ENCODE data around the gene ZBTB7B.
A peak's percentile ranks its signal among the peaks of the same experiment; 100 is the strongest.

The ZBTB7B gene

DNA sequence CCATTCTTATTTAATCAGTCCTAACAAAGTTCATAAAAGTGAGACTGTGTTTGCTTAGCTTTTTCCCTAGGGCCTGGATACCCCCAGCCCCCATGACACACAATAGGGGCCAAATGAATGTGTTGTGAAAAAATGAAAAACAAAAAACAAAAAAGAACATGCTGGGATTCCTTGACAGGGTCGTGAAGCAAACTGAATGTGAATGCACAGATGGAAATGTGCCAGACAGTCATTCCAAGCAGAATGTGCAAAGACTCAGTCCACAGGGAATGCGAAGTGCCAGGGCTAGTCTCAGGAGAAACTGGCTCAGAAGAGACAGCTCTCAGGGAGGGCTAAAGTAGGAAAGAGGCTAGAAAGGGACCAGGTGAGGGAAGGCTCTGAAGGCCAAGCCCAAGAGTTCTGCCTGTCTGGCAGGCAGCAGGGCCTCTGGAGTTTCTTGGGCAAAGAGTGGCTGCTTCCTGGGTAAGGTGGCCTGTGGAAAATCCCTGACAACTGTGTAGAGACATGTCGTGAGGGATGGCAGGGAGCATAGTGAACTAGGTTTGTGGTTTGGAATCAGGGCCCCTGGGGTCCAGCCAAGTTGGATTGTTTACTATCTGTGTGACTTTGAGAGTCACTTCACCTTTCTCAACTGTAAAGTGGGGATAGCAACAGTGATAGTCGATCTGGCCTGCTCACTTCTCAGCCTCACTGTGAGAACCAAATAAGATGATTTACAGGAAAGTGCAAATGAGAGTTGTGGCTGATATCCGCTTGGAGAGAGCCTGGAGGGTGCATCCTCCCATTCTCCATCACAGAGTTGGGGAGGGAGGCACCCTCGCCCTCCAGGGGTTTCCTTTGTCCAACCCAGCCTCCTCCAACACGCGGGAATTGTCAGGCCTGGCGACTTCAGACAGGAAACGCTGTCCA is 47.3 kb downstream of the ZBTB7B start:
- DNase-seq (ENCODE audit: low read depth, low spot score) = no peak
- H3K27ac ChIP-seq = peak overlapping the region; percentile 74

DNA sequence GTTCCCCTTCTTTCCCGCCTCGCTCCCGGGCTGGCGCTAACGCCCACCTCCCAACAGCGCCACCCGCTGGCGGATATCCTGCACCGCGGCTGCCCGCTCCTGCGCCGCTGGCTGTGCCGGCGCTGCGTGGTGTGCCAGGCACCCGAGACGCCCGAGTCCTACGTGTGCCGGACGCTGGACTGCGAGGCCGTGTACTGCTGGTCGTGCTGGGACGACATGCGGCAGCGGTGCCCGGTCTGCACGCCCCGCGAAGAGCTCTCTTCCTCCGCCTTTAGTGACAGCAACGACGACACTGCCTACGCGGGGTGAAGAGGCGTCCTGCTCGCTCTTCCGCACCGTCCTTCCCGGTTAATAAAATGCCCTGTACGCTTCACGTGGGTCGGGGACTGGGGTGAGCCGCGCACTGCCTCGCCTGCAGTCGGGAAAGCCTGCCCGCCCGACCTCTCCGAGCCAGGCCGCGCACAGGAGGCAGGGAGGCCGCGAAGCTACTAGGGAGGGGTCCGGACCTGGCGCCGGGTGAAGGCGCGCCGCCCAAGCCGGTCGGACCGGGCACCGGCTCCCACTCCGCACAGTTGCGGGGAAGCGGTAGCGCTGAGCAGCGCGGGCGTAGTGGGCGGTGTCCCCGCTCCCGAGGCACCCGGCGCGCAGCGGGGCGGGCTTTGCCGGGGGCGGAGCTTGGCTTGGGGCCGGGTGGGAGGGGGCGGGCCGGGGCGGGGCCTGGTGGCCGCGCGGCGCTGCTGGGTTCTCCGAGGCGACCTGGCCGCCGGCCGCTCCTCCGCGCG is 48.1 kb downstream of the ZBTB7B start, which contains the start of gene ADAM15:
Gene ADAM15 (plus strand): TSS at position 757 of the 782 bp plus-strand sequence. CDS start 71 bp downstream, outside the sequence.
- DNase-seq (ENCODE audit: low read depth, low spot score) = no peak
- H3K27ac ChIP-seq = peak within 1 kb of the TSS; percentile 74

DNA sequence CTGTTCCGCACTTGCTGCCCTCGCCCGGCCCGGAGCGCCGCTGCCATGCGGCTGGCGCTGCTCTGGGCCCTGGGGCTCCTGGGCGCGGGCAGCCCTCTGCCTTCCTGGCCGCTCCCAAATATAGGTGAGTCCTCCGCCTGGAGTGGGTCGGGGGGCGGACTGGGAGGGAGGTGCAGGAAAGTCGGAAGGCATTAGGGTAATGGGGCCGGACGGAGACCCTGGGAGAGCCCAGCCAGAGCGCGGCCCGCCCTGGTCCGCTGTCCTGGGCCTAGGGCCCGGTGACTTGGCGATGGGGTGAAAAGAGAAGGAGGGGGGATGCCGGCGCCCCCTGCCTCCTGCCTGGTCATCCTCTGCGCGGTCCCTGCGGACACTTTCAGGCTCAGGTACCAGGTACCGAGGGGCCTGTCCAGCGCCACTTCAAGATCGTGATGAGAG is 48.8 kb downstream of the ZBTB7B start:
- H3K27ac ChIP-seq = peak overlapping the region; percentile 74
- DNase-seq (ENCODE audit: low read depth, low spot score) = no peak

GRCh38 chr1:155051777-155052398 is 49.3 kb downstream of the ZBTB7B start:
- no peak for DNase-seq (ENCODE audit: low read depth, low spot score)
- H3K27ac ChIP-seq = peak overlapping the region; percentile 74

- peak overlapping the region; percentile 74 for H3K27ac ChIP-seq
- no peak for DNase-seq (ENCODE audit: low read depth, low spot score)
Observed at GRCh38 chr1:155052439-155053395, 50.1 kb downstream of the ZBTB7B start.

- no peak for DNase-seq (ENCODE audit: low read depth, low spot score)
- H3K27ac ChIP-seq = peak overlapping the region; percentile 74
Observed at GRCh38 chr1:155053531-155054105, 51.0 kb downstream of the ZBTB7B start.

- H3K27ac ChIP-seq = no peak overlapping the region
- no peak for DNase-seq (ENCODE audit: low read depth, low spot score)
Observed at GRCh38 chr1:155057104-155057503, 54.5 kb downstream of the ZBTB7B start.

- DNase-seq (ENCODE audit: low read depth, low spot score) = no peak
- H3K27ac ChIP-seq = no peak overlapping the region
Observed at GRCh38 chr1:155057788-155058211, 55.2 kb downstream of the ZBTB7B start.

GRCh38 chr1:155060736-155061135 is 58.1 kb downstream of the ZBTB7B start:
- no peak overlapping the region for H3K27ac ChIP-seq
- no peak for DNase-seq (ENCODE audit: low read depth, low spot score)

GRCh38 chr1:155061381-155062150 is 59.0 kb downstream of the ZBTB7B start:
- no peak overlapping the region for H3K27ac ChIP-seq
- no peak for DNase-seq (ENCODE audit: low read depth, low spot score)

- no peak for DNase-seq (ENCODE audit: low read depth, low spot score)
Observed at GRCh38 chr1:155062151-155062686, 59.6 kb downstream of the ZBTB7B start.

DNA sequence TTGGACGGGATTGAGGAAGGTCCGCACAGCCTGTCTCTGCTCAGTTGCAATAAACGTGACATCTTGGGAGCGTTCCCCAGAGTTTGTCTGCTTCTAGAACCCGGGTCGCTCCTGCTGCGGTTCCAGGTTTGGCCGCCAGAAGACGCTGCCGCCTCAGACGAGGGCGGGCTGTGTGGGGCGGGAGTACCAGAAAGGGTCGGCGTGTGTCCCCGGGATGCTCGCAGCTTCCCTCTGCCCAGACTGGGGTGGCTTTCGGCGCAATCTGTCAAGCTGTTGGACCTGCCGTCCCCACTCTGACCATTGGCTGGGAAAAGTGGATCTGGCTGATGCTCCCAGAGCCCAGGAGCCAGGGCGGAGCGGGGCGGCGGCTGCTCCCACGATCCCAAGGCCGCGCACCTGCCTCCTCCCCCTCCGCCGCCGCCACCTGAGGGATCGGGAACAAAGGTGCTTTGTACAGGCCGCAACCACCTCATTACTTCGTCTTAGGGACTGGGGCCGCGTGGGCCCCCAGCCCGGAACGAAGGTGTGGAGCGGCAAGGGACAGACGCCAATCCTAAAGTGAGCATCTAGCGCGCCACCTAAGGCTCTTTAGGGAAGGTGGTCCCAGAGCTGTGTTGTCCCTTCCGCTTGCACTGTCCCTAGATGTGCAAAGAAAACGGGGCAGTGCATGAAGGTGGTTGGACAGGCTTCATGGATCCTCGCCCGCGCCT is 60.3 kb downstream of the ZBTB7B start:
- no peak for DNase-seq (ENCODE audit: low read depth, low spot score)
- peak overlapping the region; percentile 62 for H3K27ac ChIP-seq

More at GRCh38 chr1:155062151-155062686, 59.6 kb downstream of the ZBTB7B start:
- H3K27ac ChIP-seq = no peak overlapping the region

DNA sequence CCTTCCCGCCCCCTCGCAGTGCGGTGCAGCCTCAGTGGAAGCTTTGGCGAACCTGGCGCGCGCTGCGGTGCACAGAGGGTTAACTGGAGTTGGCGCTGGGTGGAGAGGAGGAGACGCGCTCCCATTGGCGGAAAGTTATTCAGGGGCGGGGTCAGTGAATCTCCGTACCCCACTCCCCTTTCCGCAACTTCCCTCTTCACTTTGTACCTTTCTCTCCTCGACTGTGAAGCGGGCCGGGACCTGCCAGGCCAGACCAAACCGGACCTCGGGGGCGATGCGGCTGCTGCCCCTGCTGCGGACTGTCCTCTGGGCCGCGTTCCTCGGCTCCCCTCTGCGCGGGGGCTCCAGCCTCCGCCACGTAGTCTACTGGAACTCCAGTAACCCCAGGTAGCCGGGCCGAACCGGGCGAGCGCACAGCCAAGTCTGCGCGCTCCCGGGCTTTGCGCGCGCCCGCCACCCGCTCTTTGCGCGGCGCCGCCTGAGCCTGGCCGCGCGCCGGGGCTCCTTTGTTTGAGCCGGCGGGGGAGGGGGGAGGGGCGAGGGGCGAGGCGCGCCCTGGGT is 61.0 kb downstream of the ZBTB7B start, which contains the start of gene EFNA4:
Gene EFNA4 (plus strand): TSS at position 191 of the 561 bp plus-strand sequence. CDS start 84 bp downstream, at position 275.
- peak; percentile 66 for DNase-seq (ENCODE audit: low read depth, low spot score)
- H3K27ac ChIP-seq = peak within 1 kb of the TSS; percentile 62

DNA sequence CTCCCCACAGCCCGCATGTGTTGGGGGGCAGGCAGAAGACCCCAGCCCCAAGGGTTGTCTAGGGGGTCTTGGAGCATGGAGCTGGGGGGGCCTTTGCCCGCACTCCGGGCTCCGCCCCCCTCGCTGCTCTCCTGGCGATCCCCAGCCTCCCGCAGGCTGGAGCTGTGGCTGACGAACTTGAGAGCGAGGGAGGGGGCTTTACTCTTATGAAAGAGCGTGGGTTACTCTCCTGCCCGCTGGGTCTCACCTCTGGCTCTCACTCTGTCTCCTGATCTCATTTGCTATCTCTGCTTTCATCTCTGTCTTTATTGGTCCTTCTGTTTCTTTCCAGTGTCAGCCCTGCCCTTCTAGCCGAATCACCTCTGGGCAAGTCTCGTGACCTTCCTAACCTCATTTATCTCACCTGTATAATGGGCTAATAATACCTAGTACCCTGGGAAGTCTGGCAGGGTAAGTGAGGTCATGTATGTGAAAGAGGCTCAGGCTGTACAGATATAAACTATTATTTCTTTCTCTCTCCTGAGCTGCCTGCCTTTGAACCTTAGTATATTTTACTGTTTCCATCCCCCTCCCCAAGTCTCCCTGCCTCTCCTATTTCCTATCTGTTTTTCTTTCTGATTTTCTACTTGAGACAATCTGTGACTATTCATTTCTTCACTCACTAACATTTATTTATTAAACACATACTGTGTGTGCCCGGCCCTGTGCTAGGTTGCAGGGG is 61.7 kb downstream of the ZBTB7B start:
- DNase-seq (ENCODE audit: low read depth, low spot score) = no peak
- H3K27ac ChIP-seq = peak overlapping the region; percentile 62

DNA sequence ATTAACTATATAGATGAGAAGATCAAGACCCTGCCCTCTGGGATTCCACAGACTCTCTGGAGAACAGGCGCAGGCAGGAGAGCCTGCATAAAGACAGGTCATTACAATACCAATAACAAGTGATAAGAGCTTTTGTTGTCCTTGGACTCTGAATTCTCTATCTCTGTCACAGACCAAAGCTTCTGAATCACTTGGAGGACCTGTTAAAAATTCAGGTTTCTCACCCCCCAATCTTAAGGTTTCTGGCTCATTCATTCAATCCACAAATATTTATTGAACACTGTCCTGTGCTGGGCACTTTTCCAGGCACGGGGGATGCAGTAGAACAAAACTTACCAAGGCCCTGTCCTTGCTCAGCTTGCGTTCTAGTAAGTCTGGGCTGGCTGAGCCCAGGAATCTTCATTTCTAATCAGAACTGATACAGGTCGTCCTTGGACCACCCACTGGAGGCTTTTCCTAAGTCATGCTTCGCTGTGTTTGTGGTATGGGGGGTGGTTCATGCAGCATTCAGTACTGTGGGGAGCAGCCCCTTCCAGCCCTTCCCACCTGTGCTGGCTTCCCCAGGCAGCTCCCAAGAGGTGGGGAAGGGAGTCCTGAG is 62.3 kb downstream of the ZBTB7B start:
- H3K27ac ChIP-seq = no peak overlapping the region
- no peak for DNase-seq (ENCODE audit: low read depth, low spot score)

DNA sequence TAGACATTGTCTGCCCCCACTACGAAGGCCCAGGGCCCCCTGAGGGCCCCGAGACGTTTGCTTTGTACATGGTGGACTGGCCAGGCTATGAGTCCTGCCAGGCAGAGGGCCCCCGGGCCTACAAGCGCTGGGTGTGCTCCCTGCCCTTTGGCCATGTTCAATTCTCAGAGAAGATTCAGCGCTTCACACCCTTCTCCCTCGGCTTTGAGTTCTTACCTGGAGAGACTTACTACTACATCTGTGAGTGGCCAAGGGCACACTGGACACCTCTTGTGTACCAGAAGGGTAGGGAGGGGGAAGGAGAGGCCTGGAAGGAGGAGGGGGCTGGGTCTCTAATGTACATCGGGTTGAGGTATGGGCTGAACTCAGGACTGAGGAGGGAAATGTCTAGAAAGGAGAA is 64.2 kb downstream of the ZBTB7B start:
- no peak for DNase-seq (ENCODE audit: low read depth, low spot score)
- no peak overlapping the region for H3K27ac ChIP-seq

All from epithelial cell of prostate (primary cell).